Fibroblast of pulmonary artery (primary cell): ENCODE measurements around the gene GNG12.
"Not testable (repeated sequence)": the region's sequence is repeated elsewhere in the genome, so short reads cannot be mapped to it uniquely, and the experiment has no call there.

Source experiments
- DNase-seq: peaks from one replicate; pipeline ENCODE4 v3.0.0-alpha.2; 2010; ENCODE audit warnings: low read depth
- H3K4me3 ChIP-seq: replicated peaks from 2 replicates; pipeline ENCODE4 v1.5.1; 2011; ENCODE audit warnings: low read depth, mild to moderate bottlenecking, control low read depth, low read length, moderate library complexity
- CTCF ChIP-seq: IDR thresholded peaks from 2 replicates; pipeline ENCODE4 v1.5.1; 2011; ENCODE audit warnings: mild to moderate bottlenecking, control low read depth, low read length, inconsistent platforms; ENCODE audit errors: missing control alignments

Gene GNG12

DNA sequence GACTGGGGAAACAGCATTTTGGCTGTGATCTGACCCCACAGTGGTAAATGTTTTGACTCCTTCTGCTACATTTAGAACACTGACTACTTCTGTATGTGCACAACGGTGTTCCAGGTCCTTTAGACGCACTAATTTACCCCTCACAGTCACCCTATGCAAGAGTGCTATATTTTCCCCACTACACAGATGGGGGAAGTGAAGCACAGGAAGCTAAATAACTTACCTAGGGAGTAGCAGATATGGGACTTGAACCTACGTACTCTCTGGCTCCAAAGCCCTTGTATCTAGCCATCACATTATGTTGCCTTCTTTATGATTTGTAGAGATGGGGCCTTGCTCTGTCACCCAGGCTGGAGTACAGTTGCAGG, 99.0 kb downstream of the GNG12 start:
- DNase-seq: no peak
- H3K4me3 ChIP-seq: no peak overlapping the region
- TF ChIP-seq CTCF: no peak

DNA sequence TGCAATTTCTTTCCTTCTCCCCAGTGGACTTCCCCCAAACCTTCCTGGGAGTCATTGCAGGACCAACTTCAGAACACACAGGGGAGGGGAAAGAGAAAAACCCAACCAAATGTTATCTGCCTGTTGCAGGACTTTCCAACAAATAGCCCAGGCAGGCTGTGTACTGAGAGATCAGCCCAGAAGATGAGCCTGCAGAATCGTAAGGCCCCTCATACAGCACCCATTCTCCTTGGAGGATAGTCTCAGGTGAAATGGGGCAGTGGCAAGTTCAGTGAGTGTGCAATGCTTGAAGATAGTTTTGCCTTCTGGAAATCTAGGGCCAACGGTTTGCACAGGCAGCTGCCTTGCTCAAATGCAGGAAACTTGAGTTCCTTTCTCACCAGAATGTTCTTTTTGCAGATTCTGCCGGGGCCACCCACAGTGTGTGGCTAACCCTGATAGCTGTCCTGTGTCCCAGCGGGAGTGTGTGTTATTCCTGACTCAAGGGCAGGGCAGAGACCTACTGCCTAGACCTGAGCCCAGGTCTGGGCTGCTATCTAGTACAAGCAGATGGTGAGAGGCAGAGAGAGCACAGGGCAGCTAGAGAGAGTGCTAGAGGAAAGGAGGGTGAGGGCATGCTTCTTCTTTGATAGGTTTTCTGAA, 99.5 kb downstream of the GNG12 start:
- no peak overlapping the region for H3K4me3 ChIP-seq
- DNase-seq: no peak
- TF ChIP-seq CTCF: no peak

GRCh38 chr1:67732750-67733151, 100.5 kb downstream of the GNG12 start:
- no peak for TF ChIP-seq CTCF
- H3K4me3 ChIP-seq: no peak overlapping the region
- peak; percentile 90 for DNase-seq

- TF ChIP-seq CTCF: no peak
- DNase-seq: no peak
- no peak overlapping the region for H3K4me3 ChIP-seq
These were observed 101.9 kb downstream of the GNG12 start for GRCh38 chr1:67731322-67731721.

DNA sequence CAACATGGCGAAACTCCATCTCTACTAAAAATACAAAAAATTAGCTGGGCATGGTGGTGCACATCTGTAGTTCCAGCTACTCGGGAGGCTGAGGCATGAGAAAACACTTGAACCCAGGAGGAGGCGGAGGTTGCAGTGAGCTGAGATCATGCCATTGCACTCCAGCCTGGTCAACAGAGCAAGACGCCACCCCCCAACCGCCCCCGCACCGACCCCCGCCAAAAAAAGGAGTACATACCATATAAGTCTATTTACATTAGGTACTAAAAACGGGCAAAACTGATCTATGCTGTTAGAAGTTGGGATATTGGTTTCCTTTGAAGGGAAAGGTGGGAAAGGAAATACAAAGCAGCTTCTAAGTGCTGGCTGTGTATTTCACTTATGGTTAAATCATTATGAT, 103.0 kb downstream of the GNG12 start:
- not testable (repeated sequence) for H3K4me3 ChIP-seq, DNase-seq

GRCh38 chr1:67729872-67730271, 103.4 kb downstream of the GNG12 start:
- DNase-seq: no peak
- TF ChIP-seq CTCF: no peak
- H3K4me3 ChIP-seq: no peak overlapping the region

- no peak for TF ChIP-seq CTCF
- no peak overlapping the region for H3K4me3 ChIP-seq
- peak; percentile 57 for DNase-seq
These were observed 107.0 kb downstream of the GNG12 start for GRCh38 chr1:67726224-67726623.
